Skin epidermis (tissue), 12 donors: Measurements from ENCODE around the gene TSPAN11.
A peak's percentile ranks its signal among the peaks of the same experiment; 100 is the strongest.

Experiments used
- H3K27ac ChIP-seq, 21 experiments: fragments of 200-600 bp; sonication (generic) in 11 of 21; one replicate each; pipeline ENCODE4 v1.5.0; 2020; ENCODE audit warnings: mild to moderate bottlenecking in 3 of 21, inconsistent platforms in 2 of 21, moderate library complexity in 2 of 21
- H3K4me3 ChIP-seq, 7 experiments: fragments of 200-600 bp; sonication (generic) in 2 of 7; one replicate each; pipeline ENCODE4 v1.5.0; 2020; ENCODE audit warnings: inconsistent platforms in 2 of 7, mild to moderate bottlenecking in 2 of 7, moderate library complexity in 1 of 7

The TSPAN11 gene

DNA sequence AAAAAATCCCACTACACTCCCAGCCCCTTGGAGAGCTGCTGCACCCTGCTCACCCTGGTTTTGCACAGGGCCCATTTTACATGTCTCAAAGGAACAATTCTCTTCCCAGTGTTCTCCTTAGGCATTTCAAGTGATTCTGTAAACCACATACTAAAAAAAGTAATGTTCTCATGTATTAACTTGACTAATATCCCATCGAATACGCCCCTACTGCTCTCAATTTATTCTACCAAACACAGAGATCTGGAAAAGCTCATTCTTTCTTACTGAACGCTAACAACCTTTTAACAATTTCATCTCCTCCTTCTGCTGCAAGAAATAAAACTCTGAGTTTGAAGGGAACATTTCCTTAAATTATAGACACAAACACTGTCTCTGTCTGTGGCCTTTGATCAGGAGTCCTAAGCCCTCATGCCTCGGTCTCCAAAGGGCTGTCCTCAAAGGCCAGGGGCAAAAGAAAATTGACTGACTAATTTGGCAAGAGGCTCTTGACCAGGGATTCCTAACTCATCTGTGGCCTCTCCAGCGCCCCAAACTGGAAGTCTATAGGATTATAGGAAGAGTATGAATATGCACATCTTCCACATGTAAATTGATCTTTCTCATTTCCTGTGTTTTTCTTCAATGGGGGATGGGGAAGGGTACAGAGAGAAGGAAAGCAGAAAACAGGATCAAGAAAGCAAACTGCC lies 17.1 kb upstream of the TSPAN11 start:
- H3K27ac ChIP-seq: peak overlapping the region in 16 of 21 experiments; percentile 7 to 71 (median 37)

DNA sequence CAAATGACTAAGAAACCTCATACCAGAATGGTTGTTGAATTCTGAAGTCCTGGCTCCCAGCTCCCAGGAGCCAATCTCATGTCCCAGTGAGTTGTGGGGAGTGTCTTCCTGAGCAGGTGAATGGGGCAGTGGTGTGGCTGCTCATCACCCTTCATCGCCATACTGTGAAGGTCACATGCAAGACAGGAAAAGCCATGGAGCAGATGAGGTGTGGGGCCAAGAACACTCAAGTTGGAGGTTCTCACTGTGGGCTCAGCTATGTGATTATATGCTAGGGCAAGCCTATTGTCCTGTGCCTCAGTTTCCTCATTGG lies 16.6 kb upstream of the TSPAN11 start:
- H3K27ac ChIP-seq: peak overlapping the region in 14 of 21 experiments; percentile 7 to 71 (median 44)
- no peak overlapping the region for H3K4me3 ChIP-seq

More for the DNA sequence above, 17.1 kb upstream of the TSPAN11 start:
- no peak overlapping the region for H3K4me3 ChIP-seq

DNA sequence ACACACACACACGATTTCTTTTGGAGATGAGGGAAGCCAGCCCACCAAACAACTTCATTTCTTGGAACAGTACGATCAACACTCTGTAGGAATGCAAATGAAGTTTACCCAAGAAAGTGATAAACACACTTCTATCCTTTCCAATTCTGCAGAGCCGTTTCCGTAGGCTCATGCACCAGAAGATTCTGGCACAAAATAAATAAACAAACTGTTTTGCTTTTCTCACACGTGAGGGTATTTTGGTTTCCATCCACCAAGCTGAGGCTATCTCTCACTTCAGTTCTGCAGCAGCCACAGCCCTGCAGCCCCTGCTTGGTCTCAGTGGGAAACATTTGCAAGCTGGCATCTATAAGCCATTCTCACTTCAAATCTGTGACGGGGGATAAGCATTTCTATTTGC lies 15.3 kb upstream of the TSPAN11 start:
- no peak overlapping the region for H3K27ac ChIP-seq
- no peak overlapping the region for H3K4me3 ChIP-seq

DNA sequence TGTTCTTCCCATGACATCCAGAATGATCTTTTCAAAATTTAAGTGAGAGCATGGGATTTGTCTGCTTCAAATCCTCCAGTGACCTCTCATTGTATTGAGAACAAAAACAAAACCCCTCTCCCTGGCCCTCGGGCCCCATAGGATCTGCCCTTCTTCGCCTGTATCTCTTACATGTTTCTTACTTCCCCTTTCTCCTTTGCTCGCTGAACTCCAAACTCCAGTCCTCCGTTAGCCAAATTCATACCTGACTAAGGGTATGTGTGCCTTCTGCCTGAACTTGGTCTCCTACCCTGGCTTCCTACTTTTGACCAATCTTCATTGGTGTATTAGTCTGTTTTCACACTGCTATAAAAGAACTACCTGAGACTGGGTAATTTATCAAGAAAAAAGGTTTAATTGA lies 13.2 kb upstream of the TSPAN11 start:
- no peak overlapping the region for H3K27ac ChIP-seq
- H3K4me3 ChIP-seq: no peak overlapping the region

DNA sequence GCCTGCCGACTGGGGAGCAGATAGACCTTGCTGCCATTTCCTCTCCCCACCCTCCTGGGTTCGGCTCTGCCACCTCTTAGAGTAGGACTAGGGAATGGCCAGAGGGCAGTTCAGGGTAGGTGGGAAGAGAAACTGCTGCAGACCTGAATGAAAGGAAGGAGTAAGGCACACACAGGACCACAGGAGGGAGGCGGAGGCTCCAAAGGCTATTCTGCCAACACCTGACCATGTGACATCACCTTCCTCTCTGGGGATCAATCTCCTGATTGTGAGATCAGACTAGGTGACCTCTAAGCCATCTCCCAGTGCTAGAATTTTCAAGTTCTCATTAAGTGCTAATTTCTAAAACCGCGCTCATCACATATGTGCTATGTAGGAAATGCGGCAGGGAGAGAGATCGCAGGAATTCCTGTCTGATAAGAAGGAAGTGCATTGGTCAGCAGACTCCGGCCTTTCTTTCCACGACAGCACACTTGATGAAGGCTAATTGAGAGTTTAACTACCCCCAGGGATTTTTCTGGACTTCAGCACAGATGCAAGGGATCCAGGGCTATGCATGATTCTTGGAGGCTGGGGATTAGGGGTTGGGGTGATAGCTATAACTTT lies 11.5 kb upstream of the TSPAN11 start:
- H3K27ac ChIP-seq: no peak overlapping the region

DNA sequence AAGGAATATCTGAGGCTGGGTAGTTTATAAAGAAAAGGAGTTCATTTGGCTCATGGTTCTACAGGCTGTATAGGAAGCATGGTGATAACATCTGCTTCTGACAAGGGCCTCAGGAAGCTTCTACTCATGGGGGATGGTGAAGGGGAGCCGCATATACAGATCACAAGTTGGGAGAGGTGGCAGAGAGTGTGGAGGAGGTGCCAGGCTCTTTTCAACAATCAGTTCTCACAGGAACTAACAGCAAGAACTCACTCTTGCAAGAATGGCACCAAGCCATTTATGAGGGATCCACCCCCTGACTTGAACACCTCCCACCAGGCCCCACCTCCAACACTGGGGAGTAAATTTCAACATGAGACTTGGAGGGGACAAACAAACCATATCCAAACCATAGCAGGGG lies 3.5 kb upstream of the TSPAN11 start:
- Histone ChIP-seq H3K27ac (no peak overlapping the region), H3K4me3 (no peak overlapping the region)

More for the DNA sequence above, 11.5 kb upstream of the TSPAN11 start:
- H3K4me3 ChIP-seq: no peak overlapping the region

DNA sequence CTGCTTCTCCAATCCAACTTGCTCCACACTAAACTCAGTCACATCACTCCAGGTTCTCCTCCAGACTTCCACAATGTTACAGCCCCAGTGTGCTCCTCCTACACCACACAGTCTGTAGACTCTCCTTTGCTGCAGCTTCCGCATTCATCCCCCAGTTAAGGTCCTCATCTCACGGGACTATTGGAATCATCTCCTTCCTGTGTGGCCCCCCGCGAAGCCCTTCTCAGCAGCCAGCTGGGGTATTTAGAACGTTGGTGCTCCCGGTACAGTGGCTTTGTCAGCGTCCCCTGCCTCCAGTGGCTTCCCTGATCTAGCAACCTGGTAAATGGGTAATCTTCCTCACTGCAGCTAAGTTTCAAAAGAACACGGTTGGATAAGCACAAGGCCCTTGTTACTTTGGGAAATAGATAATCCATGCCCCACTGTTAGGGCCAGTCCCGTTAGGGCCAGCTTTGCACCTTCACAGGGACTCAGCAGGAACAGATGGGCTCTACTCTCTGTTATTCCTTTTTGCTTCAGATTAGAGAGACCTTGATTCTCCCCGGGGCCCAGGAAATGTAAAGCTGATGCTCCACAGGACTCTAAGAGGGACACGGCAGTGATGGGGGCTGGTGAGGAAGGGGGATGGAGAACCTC lies 823 bp upstream of the TSPAN11 start:
- Histone ChIP-seq H3K4me3 (peak overlapping the region in 4 of 7 experiments; percentile 18 to 45 (median 36)), H3K27ac (peak overlapping the region in 10 of 21 experiments; percentile 10 to 75 (median 60))

DNA sequence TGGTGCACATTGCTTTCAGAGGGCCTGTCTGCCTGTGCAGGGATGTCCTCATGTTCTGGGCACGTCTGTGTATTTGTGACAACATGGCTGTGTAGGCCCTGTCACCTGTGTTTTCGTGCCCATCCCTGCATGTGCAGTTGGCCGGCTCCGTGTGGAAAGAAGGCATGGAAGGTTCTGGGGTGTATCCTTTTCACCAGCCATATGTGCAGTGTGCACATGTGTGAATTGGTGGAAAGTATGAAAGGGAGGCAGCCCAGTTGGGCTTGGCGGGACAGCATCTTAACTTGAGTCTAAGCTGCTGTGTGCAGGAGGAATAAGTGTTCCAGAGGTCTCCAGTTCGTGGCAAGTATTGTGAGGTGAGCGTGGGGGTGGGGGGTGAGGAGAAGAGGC lies 669 bp downstream of the TSPAN11 start:
- Histone ChIP-seq H3K27ac (peak overlapping the region in 8 of 21 experiments; percentile 10 to 66 (median 56)), H3K4me3 (peak overlapping the region in 5 of 7 experiments; percentile 12 to 45 (median 33))

DNA sequence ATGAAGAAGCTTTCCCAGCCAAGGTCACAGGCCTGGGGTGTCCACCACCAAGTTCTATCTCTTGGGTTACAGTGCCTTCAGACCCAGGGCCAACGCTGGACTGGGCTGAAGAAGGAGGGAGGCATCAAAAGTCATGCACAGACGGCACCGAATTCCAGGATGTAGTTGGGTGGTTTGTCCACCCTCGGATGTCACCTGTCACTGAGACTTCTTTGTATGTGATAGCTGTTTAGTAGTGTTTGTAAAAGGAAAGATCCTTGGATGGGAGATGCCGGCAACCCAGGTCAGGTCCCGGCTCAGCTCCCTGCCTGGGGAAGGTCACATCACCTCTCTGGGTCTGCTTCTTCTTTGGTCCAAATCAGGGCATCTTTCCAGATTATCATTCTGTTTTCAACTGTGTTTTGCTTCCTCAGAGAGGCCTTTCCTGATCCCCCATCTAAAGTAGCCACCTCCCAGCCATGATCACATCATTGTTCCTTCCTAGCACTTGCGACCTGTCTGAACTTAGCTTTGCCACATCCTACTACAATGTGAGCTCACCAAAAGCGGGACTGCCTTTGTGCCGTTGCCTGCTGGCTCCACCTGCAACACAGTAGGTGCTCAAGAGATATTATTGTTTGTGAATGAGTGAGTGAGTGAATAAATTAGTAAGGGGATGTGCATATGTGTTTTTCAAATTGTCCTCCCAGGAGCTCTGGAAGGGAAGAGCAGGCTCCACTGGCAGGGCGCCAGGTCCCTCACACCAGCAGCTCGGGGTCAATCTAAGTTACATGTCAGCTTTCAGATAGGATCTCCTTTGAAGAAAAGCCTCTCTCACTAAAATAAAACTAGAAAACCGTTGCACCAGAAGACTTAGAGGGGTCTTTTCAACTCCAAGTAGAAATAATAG lies 2.1 kb downstream of the TSPAN11 start:
- Histone ChIP-seq H3K4me3 (no peak overlapping the region), H3K27ac (no peak overlapping the region)

DNA sequence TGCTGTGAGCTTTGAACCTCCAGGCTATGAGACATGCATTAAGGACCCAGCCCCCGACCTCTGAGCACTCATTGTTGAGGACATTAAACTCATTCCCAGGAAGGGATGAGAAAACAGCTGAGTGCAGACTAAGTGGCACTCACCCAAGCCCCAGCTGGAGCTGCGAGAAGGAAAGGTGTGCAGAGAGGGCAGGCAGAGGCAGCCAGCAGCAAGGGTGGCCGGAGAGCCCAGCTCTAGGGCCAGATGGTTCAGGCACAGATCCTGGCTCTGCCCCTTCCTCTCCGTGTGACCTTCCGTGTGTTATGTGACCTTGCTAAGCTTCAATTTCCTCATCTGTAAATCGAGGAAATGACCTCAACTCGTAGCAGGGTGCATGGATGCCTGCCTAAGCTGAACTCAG lies 3.7 kb downstream of the TSPAN11 start:
- no peak overlapping the region for H3K4me3 ChIP-seq
- no peak overlapping the region for H3K27ac ChIP-seq

DNA sequence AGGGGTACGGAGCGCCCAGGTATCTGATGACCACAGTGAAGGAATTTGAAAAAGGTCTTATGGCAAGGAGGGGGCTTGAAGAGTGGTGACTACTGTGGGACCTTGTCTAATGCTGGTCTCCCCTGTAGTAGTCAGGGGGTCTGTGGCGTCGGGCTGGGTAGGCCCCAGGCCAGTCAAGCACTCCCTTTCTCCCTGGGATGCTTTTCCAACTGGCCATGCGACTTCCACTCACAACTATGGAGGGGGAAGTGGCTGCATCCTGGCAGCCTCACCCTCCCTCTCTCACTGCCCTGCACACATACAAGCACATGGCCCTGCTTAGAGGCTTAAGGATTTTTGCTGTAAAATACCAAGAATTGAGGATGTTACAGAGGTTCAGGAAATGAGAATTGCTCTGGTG lies 4.1 kb downstream of the TSPAN11 start:
- Histone ChIP-seq H3K27ac (no peak overlapping the region), H3K4me3 (no peak overlapping the region)

DNA sequence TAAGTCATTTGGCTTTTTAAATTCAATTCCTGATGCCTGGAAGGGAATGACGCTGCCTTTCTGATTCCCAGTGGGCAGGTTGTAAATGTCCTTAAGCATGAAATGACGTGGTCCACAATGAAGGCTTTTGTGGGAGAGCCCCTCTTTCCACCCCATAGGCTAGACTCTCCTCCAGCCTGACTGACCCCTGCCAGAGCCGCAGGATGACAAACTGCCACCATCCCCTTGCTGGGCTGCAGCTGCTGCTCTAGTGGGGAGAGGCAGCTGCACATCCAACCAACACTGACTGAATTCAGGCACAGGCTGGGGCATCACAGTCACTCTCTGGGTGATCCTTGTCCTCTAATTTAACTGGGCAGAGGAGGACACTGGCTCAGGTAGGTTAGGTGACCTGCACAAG lies 6.3 kb downstream of the TSPAN11 start:
- Histone ChIP-seq H3K4me3 (no peak overlapping the region), H3K27ac (no peak overlapping the region)

DNA sequence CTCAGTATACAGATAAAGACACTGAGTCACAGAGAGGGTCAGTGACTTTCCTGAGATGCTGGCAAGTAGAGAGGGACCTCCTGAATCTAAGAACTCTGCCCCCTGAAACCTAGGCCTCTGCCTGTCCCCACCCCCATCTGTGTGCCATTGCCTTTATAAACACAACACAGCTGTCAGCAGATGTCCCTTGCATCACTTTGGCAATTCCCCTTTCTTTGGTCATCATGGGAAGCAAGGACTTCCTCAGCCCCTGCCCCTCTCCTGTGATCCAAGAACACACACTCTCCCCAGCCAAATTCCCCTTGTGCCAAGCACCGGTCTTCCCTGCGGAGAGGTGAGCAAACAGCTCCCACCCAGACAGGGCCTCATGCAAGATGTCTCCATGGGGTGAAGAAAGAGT lies 8.3 kb downstream of the TSPAN11 start:
- no peak overlapping the region for H3K4me3 ChIP-seq
- no peak overlapping the region for H3K27ac ChIP-seq

DNA sequence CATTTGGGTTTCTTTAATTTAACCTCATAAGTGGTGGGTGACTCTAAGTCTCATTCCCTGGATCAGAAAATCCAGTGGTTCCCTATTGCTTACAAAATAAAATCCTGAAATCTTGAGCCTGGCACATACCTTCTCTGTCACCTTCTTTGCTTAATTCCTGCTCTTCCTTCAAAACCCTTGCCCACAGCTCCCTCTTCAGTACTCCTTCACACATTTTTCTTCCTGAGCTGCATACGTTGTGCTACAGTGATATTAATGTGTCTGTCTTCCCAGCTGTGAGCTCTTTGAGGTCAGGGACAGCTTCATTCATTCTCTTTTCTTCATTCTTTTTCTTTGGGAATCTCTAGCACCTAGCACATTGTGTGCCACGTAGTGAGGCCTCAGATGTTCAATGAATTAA lies 9.5 kb downstream of the TSPAN11 start:
- Histone ChIP-seq H3K27ac (no peak overlapping the region), H3K4me3 (no peak overlapping the region)

DNA sequence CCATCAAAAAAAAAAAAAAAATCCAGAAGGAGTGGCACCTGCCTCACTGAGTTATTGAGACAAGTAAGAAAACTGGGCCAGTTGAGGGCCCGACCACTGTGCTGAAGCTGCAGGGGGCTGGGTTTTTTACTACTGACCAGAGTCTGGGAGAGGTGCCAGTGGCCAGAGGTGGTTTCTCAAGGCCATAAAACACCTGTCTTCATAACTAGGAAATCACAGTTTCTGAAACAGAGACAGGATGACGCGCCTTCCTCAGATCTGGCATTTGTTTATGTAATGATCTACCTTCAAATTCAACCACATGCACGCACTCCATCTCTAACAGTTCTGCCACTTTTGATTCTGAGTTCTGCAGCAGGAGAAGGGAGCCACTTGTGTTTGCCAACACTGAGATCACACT lies 12.7 kb downstream of the TSPAN11 start:
- Histone ChIP-seq H3K27ac (no peak overlapping the region), H3K4me3 (no peak overlapping the region)

DNA sequence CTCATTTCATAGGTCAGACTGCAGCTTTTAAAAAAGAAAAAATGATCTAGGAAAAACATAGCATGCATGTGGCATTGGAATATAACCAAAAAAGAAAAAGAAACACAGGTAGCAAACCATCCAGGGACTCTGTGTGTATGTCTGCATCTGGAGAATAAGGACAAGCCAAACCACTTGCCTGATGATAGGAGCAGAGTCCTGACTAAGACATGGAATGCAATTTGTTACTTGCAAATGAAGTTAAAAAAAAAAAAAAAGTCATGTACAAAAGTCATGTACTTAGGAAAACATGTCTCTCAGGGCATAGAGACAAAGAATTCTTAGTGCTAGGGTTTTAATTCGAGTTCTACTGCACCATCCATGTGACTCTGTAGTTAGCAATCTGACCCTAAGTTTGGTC lies 15.9 kb downstream of the TSPAN11 start:
- Histone ChIP-seq H3K4me3 (no peak overlapping the region), H3K27ac (no peak overlapping the region)

DNA sequence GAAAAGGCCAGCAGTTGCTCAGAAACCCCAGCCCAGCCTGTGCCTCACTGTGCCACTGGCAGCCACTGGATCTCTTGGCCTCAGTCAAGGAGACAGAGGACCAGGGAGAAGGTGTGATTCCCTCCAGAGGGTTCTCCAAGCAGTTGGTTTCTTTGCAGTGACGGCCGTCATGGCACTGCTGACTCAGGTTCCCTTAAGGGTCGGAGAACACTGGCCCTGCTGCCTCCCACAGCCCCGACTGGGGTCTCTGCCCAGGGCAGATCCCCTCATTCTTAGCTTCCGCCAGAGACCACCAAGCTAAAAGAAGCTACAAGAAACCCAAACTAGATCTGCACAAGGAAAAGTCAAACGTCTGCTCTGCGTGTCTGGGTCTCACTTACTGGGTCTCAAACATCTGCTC lies 16.4 kb downstream of the TSPAN11 start:
- no peak overlapping the region for H3K4me3 ChIP-seq
- peak overlapping the region in 1 of 21 experiments; percentile 27 for H3K27ac ChIP-seq

DNA sequence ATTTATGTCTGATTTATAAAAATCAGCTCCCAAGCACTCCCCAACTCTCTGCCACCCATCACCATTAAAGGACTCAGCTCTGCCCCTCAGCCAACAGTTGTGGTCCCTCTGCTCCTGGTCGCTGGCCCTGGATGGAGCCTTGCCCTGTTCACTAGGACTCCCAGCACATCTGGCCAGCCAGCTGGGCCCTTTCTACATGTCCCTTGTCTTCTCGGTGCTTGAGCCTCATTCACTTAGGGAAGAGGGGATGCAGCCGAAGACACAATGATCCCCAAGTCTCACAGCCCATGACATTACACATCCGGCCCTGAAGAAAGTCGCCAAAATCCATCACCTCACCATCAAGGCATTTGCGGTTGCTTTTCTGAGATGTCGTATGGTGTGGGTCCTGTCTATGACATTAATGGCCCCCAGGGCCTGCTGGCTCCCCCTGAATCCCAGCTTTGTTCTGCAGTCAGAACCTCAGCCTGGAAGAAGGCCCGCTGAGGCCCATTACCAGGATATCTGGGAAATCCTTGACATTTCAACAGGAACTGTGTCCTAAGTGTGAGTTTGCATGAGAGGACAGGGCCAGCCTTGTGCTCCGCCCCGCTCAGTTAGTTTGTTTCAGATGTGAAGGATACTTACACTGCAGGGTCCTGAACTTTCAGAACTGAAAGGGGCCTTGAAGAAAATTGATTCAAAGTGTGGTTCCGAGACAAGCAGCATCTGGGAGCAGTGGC lies 19.1 kb downstream of the TSPAN11 start:
- H3K27ac ChIP-seq: peak overlapping the region in 3 of 21 experiments; percentile 7 to 31 (median 30)

DNA sequence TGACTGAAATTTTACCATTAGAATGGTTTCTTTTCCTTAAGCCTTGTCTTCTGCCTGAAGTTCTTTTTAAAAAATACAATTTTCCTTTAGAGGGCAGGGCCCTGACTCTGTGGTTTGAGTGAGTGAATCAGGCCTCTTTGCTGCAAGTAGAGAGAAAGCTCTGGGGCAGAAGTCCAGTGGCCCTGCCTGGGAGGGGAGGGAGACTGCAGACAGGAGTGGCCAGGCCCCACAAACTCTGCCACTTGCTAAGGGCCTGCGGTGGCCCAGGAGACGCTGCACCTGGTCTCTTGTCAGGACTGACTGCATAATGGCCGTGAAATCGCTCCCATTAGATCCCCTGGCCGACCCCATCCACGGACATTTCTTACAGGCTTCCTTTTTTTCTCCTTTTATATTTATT lies 25.5 kb downstream of the TSPAN11 start:
- H3K4me3 ChIP-seq: no peak overlapping the region
- no peak overlapping the region for H3K27ac ChIP-seq

More for the DNA sequence above, 19.1 kb downstream of the TSPAN11 start:
- no peak overlapping the region for H3K4me3 ChIP-seq

DNA sequence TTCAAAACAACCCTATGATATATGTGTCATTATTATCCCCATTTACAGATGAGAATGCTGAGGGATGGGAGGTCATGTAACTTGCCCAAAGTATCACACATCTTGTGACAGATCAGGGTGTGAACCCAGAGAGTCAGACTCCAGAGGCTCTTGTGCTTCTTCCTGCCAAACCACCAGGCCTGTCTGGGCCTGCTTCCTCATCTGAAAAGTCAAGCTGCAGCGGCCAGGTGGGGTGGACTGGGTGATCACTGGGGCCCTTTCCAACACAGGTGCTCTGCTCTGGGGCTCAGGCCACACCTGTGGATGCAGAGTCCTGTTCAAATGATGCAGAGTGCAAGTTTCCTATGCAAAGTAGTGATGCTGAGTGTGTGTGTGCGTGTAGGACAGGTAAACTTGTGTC lies 26.7 kb downstream of the TSPAN11 start:
- no peak overlapping the region for H3K4me3 ChIP-seq
- H3K27ac ChIP-seq: no peak overlapping the region
